ENCODE measurements around the gene RGS3.
"Not testable (repeated sequence)": the region's sequence is repeated elsewhere in the genome, so short reads cannot be mapped to it uniquely, and the experiment has no call there.

RGS3 gene

DNA sequence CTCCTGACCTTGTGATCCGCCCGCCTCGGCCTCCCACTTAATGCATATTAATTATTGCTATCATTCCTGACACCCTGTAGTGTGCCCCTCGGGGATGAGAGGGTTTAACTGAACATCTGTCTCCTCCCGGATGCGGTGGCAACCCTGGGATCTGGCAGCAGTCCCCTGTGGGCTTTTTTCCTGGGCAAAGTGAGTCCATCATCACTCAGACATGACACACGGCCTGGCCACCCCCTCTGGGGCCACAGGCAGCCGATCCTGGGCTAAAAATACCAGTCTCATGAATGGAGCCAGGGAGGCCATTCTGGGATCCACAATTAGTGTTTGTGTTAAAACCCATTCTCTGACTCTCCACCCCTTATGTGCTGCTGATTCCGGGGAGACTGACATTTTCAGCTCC, 161.2 kb downstream of the RGS3 start:
- peak; percentile 51 for DNase-seq

DNA sequence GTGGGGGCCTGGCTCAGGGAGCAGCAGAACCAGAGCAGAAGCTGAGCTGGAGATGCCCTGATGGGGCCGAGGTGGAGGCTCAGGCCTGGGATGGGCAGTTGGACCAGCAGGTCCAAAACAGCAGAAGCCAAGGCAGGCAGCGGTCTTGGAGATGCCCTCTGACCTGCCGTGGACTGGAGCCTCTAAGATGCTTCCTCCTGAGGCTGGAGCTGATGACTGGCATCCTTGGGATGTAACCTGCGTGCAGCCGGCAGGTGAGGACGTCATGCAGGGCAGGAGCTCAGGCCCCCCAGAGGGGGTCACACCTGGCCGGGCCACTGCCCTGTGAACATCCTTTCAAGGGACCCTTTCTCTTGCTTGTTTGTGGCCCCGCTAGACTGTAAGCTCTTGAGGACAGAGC, 162.0 kb downstream of the RGS3 start:
- DNase-seq = no peak

DNA sequence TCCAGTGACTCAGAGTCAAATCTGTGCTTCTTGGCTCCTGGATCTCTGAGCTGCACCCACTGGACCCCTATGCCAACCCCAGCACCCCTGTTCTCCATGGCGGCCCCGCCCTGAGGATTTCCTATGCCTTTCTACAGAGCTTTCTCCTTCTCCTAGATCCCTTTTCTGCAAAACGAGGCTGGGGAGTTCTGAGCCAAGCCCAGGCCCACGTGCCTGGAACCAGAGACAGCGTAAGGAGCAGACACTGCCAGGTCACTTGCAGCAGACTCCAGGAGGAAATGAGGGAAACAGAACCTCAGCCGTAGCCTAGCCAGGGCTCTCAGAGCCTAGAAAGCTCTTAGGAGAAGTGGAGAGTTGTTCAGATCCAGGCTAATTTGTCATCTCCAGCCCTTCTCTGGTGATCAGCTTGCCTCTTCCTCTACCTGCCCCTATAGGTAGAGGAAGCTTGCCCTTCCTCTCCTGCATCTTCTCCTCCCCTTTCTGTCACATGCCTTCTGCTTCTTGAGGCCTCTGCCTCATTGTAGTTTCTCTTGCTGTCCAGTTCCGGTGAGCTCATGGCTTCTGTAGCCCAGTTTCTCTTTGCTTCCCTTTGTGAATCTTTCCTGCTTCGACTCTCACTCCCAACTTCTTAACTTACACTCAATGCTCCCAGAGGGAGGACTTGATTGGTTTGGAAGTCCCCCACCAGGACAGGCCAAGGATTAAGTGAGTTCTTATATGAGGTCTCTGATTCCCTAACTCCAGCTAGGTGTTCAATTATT, 163.4 kb downstream of the RGS3 start:
- no peak for DNase-seq

DNA sequence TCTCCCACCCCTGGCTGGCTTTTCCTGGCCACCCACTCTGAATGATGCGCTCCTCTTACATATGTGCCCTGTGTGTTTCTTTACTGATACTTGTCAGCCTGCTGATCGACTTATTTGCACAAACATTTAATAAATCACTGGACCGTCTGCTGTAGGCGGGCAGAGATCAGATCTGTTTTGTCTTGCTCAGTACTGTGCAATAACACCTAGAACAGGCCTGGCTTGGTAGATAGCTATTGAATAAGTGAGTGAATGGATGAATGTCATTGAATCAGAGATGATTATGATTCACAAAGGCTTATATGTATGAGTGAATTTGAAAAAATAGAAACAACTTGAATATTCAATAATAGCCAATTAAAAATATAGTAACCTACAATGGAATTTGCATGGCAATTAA, 165.1 kb downstream of the RGS3 start:
- DNase-seq = no peak

DNA sequence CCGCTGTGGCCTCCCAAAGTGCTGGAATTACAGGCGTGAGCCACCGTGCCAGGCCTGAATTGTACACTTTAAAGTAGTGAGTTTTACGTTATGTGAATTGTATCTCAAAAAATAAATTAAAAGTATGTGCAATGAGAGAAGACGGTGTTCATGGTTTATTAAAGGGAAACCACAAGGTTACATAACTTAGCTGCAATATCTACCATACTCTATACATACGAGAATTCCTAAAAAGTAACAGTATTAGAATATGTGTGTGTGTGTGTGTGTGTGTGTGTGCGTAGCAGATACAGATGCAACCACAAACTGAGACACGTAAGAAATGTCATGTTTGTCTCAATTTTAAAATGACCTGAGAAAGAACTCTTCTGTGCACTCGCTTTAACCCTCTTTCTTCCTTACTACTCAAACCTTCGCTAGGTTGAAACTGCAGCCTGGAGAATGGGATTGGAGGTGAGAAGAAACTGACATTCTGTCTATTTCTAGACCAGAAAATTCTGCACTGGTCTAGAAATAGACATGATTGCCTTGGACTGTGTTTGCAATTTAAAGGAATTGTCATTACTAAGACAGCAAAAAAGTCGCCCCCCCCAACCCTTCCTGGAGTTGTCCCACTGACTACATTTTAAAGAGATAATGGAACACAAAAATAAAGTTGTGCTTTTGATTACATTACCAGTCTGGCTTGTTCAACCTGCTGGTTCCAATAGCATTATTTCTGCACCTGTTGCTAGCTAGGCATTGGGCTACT, 167.0 kb downstream of the RGS3 start:
- no peak for DNase-seq

DNA sequence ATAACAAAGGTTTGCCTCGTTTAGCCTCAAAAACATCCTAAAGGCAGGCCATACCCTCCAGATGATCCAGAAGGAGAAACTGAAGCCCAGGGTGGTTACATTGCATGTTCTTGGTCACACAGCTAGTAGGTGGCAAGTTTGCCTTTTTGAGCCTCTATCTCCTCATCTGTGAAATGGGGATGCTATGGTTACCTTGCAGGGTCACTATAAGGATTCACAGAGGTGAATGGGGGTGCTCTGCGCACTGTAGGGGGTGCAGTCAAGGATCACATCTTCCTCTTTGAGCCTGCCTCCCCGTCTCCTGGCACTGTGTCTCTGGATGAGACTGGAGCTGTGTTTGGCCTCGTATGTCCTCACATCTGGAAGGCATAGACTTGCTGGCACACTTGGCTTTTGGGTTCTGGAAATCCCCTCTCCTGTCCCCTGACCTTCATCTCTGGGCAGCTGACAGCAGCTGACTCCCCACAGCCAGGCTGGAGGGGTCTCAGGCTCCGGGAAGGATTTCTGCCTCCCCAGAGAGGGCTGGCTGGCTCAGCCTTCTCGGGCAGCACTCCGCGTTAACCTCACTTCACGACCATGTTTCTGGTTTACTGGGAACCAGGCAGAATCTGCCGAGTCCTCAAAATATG, 167.7 kb downstream of the RGS3 start:
- no peak for DNase-seq

DNA sequence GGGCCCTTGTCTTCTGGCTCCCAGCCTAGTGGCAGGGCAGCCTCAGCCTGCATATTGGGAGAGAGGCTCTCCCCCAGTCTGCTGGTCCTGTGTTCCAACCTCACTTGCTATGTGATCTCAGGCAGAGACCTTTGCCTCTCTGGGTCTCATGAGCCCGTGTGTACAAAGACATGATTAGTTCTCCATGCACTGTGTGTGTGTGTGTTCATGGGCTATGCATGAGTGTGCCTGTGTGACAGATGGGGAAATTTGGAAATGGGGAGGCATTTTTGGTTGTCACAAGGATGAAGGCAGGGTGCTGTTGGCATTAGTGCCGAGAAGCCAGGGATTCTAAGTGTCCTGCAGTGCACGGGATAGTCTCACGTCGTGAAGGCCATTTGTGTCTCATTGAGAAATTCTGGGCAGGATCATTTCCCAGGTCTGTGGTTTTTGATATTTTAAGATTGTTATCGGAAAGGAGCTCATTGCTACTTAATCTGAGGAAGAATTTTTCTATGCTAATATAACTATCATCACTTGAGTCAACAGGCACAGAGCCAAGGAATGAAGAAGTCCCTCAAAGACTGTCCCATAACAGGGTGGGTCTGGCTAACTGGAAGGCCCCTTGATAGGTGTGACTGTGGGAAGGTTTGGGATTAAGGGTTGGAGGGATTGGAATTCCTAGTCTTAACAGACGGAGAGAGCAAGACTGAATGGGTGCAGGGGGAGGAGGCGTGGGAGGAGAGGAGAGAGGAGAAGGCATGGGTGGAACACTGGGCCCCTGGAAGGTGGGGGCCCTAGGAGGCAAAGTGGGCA, 168.5 kb downstream of the RGS3 start:
- no peak for DNase-seq

DNA sequence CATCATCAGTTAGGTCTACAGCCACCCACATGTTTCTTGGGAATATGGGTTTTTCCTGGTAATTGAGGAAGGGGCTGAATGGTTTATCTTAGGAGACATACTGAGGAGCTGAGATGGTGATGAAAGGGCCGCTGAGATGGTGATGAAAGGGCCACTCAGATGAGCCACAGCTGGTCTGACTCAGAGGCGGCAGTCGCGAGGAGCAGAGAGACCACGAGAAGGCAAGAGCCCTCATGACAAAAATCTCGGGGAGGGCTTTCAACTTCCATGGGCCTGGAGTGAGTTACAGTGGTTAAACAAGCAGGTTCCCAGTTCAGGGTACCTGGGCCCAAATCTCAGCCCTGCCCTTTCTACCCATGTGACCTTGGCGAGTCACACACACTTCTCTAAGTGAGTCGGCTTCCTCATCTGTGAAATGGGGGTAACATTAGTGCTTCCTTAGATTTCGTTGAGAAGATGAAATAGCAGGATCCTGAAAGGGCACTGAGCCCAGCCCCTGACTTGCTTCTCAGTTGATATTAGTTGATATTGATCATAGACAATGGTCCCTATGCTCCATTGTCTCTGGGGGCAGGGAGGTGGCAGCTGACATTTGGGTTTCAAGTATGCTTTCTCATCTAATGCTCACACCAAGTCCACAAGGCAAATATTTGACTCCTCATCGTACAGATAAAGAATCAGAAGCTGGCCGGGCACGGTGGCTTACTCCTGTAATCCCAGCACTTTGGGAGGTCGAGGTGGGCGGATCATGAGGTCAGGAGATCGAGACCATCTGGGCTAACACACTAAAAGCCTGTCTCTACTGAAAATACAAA, 169.5 kb downstream of the RGS3 start:
- DNase-seq = no peak

DNA sequence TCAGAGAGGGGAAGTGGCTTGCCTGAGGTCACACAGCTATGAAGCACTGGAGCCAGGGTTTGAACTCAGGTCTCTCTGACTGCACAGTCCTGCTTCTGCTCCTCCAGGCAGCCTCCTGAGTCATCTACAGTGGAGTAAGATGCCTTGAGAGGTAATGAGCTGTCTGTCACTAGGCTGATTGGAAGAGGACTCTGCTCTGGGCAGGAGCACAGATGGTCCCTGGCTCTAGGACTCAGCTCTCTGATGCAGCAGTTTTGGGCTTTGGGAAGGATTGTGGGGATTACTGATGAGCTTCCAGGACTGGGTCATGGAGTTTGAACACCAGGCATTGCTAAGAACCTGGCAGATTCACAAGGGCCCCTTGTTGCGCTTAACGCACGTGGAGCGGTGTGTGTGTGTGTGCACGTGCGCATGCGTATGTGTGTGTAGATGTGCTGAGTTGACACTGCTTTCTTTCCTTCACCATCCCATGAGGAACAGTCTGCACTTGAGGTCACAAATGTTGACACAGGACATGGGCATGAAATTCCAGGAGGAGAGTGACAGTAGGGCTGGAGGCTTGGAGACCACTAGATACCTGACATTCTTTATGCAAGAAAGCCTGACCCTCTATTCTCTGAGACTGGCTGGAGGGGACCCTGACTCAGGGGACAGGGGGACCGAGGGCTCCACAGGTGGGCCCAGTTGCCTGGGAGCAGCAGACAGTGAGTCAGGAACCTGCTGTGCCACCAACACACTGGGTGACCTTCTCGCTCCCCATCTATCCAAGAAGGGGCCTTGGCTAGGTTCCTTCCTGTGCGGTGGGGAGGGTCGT, 170.5 kb downstream of the RGS3 start:
- no peak for DNase-seq

DNA sequence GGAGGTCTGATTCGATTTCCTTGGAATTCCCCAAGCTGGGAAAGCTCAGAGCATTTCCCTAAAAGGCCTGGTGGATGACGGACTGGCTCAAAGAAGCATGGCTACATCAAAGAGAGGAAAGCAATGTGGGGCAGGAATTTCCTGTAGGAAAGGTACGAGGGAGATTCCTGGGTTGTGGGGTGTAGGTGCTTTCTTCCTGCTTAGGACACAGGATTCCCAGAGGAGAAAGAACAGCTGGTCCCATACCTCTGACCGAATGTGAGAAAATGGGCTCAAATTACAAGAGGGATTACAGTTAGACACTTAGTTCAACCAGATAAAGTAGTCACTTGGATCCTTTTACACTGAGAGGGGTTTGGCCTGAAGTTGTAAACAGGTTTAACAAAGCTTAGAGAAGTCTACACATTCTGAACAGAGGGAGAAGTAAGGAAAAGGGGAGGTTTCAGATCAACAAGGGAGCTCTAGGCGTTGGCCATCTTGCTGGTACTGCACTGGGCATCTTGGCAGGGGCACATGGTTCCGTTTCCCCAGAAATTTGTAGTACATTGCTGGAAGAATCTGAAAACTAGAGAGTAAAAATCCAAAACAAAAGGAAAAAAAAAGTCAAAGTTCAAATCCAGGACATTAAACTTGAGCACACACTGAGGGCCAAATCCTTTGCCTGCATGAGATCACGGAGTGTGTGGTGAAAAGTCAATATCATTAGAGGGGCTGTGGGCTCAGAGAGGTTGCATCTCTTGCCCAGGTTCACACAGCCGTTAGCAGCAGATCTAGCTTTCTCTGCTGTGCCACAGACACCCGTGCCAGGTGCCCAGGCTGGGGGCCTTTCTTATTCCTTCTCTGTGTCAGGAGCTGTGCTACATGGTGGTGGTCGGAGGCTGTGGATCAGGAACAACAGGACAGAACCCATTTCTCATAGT, 171.3 kb downstream of the RGS3 start:
- peak; percentile 63 for DNase-seq

DNA sequence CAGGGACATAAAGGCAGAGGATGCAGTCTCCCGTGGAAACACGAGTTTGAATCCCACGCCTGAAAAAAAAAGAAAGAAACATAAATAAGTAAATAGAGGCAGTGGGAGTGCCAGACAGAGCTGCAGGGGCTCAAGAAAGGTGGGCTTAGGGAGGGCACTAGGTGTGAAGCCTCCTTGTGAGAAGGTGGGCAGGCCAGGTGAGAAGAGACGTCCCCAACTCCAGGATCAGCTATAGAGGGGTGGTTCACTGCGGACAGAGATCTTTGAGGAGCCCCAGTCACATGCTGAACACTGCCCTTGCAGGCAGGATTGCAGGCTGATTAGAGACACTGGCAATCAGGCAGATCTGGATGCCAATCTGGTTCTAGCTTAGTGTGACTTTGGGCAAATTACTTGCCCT, 172.1 kb downstream of the RGS3 start:
- no peak for DNase-seq

DNA sequence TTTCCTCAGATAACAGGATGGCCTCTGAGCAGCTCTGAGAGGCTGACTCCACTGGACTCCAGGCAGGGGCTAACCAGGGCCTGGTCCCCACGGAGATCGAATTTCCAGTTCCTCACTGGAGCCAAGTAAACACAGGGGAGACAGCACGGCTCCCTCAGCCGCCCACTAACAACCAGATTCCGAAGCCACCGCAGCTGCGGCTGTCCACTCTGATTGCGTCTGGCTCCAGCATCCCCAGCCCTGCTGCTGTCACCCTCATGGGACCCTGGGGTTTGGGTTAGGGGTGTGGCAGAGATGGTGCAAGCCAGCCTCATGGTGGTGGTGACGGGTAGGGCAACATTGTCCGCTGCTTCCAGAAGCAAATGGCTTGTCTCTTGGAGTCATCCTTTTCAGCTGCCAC, 172.6 kb downstream of the RGS3 start:
- DNase-seq = no peak

DNA sequence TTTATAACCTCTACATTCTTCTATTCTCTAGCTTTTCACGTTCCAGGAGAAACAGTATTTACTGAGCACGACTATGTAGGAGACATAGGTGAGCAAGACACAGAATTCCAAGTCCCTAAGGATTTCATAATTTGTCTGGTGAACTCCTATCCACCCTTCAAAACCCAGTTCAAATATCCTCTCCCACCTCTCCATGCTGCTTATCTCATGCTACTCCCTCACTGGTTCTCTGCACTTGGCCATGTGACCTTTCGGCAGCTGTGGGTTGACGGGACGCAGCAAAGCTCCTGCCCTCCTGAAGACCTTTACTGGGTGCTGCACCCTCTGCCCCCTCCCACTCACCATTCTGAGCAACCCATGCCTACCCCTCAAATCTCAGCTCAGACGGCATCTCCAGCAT, 173.2 kb downstream of the RGS3 start:
- DNase-seq = no peak

DNA sequence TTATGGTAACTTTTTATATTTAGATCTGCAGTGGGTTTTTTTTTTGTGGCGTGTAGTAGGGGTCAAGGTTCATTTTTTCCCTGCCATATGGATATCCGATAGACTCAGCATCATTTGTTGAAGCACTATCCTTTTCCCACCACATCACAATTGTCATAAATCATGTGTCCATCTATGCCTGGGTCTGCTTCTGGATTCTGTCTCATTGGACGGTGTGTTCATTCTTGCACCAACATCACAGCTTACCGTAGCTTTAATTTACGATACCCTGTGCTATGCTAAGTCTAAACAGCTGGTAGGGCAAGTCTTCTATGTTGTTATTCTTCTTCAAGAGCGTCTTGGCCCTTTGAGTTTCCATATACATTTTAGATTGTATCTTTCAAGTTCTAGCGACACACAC, 175.0 kb downstream of the RGS3 start:
- no peak for DNase-seq

DNA sequence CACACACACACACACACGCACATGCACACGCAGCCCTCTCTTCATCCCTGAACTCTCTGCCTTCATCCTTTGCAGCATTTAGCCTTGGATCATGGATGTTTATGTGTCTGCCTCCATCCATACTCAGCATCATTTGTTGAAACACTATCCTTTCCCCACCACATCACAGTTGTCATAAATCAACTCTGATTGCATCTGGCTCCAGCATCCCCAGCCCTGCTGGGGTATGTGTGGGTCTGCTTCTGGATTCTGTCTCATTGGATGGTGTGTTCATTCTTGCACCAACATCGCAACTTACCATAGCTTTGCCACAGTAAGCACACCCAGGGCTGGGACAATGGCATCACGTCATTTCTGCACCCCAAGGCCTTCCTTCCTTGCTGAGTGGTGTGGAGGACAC, 175.4 kb downstream of the RGS3 start:
- peak; percentile 12 for DNase-seq

DNA sequence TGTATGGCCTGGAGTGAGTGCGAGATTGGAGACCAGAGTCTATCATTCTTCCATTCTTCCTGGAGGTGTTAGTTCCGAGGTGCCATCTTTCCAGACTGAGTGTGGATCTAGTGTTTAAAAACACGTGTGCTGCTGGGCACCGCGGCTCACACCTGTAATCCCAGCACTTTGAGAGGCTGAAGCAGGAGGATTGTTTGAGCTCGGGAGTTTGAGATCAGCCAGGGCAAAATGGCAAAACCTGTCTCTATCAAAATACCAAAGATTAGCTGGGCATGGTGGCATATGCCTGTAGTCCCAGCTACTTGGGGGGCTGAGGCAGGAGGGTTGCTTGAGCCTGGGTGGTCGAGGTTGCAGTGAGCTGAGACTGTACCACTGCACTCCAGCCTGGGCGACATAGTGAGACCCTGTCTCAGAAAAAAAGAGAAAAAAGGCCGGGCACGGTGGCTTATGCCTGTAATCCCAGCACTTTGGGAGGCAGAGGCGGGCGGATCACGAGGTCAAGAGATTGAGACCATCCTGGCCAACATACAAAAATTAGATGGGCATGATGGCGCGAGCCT, 176.0 kb downstream of the RGS3 start:
- not testable (repeated sequence) for DNase-seq

DNA sequence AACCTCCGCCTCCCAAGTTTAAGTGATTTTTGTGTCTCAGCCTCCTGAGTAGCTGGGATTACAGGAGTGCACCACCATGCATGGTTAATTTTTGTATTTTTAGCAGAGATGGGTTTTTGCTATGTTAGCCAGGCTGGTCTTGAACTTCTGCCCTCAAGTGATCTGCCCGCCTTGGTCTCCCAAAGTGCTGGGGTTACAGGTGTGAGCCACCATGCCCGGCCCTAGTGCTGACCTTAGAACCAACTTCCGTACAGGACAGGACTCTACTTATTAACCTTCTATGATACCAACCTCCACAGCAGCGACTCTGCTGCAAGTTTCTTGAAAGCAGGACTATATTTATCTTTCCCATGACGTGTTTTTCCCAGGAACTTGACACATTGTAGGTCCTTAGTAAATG, 176.9 kb downstream of the RGS3 start:
- DNase-seq = no peak

DNA sequence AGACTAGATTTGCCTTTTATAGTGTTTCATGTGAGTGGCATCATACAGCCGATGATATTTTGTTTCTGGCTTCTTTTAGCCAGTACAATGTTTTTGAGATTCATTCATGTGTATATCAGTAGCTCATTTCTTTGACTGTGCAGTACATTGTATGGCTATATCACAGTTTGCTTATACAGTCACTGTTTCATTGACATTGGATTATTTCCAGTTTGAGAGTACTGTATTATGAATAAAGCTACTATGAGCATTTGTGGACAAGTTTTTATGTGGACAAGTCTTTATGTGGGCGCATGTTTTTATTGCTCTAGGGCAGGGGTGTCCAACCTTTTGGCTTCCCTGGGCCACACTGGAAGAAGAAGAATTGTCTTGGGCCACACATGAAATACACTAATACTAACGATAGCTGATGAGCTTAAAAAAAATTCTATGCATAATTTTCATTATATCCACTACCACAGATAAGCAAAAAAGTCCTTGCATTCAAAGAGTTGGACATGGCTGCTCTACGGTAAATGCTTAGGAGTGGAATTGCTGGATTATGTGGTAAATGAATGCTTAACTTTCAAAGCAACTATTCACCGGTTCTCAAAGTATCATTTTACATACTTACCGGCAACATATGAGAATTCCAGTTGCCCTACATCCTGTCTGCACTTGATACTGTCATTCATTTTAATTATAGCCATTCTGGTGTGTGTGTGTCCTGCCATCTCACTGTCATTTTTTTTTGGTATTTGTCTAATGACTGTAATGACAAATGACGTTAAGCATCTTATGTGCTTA, 177.8 kb downstream of the RGS3 start:
- DNase-seq = peak; percentile 40

DNA sequence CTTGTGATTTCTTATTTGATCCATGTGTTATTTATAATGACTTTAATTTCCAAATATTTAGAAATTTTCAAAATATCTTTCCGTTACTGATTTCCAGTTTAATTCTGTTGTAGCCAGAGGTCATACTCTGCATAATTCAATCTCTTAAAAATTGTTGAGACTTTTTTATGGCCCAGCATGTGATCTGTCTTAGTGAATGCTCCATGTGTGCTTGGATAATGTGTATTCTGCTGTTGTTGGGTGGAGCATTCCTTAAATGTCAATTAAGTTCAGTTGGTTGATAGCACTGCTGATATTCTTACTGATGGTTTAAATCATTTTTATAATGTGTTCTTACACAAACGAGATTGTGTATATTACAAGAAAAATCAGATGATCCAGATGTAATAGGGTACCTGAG, 180.8 kb downstream of the RGS3 start:
- DNase-seq = no peak

Data from NCI-H2171 treated with DMSO at 0.1 percent for 48 hours (cell line).